ENCODE measurements around the gene SH3RF2. TPM values are rescaled to one million over a fixed set of nuclear protein-coding genes. Genes with fewer than 3 reads are reported as not detected.

The SH3RF2 gene
- total RNA-seq, 4 donors from 2014 or later = 0.65 to 4.2 (median 2.1) TPM

DNA sequence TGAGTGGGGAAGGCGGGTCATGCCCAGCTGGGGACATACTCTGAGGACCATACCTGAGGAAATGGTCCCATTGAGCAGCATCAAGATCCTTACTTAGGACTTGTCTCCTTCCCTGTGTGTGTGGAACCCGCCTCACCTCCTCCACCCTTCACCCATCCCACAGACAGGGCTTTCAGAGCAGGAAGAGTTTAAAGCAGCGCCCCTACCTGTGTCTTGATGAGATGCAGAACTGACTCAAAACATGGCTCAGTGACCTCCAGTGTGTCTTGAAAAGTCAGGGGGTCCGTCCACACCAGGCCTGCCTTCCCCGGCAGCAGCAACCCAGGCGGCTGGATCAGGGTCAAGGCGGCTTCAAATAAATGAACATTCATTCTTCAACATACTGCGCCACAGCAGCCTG is 130.6 kb downstream of the SH3RF2 start:
- DNase-seq (ENCODE audit: low spot score) (no peak), ATAC-seq (ENCODE audit: low FRiP score) (no peak)
- TF ChIP-seq, protein P1, sequence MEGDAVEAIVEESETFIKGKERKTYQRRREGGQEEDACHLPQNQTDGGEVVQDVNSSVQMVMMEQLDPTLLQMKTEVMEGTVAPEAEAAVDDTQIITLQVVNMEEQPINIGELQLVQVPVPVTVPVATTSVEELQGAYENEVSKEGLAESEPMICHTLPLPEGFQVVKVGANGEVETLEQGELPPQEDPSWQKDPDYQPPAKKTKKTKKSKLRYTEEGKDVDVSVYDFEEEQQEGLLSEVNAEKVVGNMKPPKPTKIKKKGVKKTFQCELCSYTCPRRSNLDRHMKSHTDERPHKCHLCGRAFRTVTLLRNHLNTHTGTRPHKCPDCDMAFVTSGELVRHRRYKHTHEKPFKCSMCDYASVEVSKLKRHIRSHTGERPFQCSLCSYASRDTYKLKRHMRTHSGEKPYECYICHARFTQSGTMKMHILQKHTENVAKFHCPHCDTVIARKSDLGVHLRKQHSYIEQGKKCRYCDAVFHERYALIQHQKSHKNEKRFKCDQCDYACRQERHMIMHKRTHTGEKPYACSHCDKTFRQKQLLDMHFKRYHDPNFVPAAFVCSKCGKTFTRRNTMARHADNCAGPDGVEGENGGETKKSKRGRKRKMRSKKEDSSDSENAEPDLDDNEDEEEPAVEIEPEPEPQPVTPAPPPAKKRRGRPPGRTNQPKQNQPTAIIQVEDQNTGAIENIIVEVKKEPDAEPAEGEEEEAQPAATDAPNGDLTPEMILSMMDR (IDR thresholded peaks at IDR 0.05) = no peak

DNA sequence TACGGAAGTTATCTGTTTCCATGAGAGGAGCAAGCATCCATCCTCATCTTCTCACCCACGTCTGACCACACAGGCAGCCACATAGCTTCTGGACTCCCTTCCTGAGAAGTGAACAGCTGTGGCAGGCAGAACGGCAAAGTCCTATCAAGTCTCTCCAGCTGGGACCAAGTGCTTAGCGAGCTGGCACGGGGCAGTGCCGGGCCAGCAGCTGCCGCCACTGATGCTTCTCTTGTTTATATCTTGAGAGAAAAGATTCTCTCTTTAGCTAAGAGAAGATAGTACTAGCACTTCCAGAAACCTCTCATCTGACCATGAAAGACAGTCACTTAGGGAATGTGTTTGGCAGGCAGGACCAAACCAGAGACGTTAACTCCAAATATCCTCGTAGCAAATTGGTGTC is 131.8 kb downstream of the SH3RF2 start:
- ATAC-seq (ENCODE audit: low FRiP score) = no peak

DNA sequence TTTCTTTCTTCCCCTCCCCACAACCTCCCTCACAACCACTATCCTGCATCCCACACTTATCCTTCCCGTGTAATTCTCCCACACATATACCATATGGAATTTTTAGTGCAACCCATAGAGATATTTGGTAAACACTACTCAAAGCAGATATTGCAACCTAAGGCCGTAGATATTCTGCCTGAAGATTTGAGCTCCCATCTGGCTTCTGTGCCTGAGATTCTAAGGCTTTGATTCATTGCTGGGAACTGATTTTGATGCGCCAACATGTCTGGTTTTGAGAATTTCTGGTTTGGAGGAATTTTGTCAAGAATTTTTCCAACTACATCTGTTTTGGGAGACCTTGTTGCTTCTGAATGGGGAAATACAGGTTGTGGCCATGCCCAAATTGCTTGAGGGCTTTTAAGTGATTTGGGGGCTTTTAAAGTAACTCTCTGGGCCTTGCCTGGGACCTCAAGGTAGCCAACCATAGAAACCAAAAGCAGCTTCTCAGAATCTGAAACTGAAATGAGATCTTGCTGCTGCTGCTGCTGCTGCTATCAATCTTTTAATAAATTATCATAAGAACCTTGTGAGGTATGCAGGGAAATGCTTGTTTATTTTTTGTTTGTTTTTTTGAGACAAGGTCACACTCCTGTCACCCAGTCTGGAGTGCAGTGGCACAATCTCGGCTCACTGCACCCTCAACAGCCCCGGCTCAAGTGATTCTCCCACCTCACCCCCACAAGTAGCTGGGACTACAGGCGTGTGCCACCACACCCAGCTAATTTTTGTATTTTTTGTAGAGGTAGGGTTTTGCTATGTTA is 132.8 kb downstream of the SH3RF2 start:
- TF ChIP-seq, protein P1 (IDR thresholded peaks at IDR 0.05) = no peak
- no peak for DNase-seq (ENCODE audit: low spot score)
- ATAC-seq (ENCODE audit: low FRiP score) = no peak

More for the DNA sequence above, 131.8 kb downstream of the SH3RF2 start:
- TF ChIP-seq, protein P1 (IDR thresholded peaks at IDR 0.05) = no peak
- DNase-seq (ENCODE audit: low spot score) = no peak

DNA sequence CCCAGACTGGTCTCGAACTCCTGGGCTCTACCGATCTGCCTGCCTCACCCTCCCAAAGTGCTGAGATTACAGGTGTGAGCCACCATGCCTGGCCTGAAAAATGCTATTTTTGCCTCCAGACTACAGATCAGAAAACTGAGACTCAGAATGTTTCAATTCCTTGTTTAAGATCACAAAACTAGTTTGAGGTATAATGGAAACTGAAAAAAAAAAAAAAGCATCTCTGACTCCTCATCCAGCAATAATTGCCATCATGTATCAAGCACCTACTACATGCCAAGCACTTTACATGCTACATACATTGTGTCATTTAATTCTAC is 133.4 kb downstream of the SH3RF2 start:
- DNase-seq (ENCODE audit: low spot score) (no peak), ATAC-seq (ENCODE audit: low FRiP score) (no peak)
- TF ChIP-seq, protein P1 (IDR thresholded peaks at IDR 0.05) = no peak

DNA sequence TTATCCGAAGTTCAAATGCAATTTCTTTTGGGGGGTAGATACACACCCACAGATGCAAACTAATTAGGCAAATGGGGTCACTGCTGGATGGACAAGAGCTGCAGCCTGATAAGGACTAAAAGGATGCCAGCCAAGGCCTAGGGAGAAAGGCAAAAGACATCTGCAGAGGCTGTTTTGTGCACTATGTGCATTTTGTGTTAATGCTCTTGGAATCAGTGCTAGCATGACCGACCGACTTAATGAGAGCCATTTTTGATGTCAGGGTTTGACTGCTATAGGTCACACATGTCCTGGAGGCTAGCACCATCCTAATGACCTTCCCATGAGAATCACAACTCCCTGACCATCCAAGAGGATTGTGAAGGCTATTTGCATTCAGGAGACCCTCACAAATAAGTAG is 134.4 kb downstream of the SH3RF2 start:
- TF ChIP-seq, protein P1 (IDR thresholded peaks at IDR 0.05) = no peak
- ATAC-seq (ENCODE audit: low FRiP score) (no peak), DNase-seq (ENCODE audit: low spot score) (no peak)

DNA sequence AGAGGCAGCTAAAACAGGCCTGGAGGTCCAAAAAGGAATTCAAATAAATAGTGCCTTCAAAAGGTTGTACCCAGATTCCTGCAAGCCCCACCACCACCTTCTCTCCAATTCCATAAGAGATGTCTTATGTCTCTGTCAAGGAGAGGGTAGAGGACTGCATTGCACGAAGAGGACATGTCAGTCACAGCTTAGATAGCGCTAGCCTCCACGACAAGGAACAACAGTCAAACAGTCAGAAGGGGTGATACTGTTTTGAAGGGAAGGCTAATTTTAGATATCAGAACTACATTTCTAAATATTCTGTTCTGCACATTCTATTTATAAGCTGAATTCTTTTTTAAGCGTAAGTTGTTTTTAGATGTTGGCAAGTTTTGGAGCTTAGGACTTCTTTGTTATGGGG is 134.8 kb downstream of the SH3RF2 start:
- TF ChIP-seq, protein P1 (IDR thresholded peaks at IDR 0.05) = no peak
- DNase-seq (ENCODE audit: low spot score) (no peak), ATAC-seq (ENCODE audit: low FRiP score) (no peak)

DNA sequence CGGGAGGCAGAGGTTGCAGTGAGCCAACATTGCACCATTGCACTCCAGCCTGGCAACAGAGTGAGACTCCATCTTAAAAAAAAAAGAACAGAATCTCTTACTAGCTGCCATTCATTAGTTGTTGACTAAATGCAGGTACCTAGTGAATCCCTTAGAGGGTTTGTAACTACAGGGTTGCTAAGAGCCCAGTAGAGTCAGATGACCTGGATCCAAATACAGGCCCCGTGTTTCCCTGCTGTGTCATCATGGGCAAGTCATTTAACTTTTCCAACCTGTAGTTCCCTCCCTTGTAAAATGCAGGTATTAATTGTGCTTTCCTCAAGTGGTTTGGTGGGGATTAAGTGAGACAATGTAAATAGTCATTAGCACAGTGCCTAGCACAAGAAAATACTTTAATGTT is 136.2 kb downstream of the SH3RF2 start:
- ATAC-seq (ENCODE audit: low FRiP score) = no peak

More for the DNA sequence above, 136.2 kb downstream of the SH3RF2 start:
- TF ChIP-seq, protein P1 (IDR thresholded peaks at IDR 0.05) = no peak
- DNase-seq (ENCODE audit: low spot score) = no peak
